Progenitor cell of endocrine pancreas (in vitro differentiated cells): Measurements from ENCODE around the gene MAP3K14. TPM values are rescaled to one million over a fixed set of nuclear protein-coding genes. Genes with fewer than 3 reads are reported as not detected.
A peak's percentile ranks its signal among the peaks of the same experiment; 100 is the strongest.

Experiments used
- DNase-seq: peaks from one replicate; pipeline ENCODE4 v3.0.0; 2021; ENCODE audit warnings: low spot score; ENCODE audit not compliant: unreplicated experiment
- H3K27ac Mint-ChIP-seq: 2 replicates; pipeline ENCODE4 v1.8.0; 2021; ENCODE audit warnings: mild to moderate bottlenecking, moderate library complexity, mixed read lengths
- H3K27me3 Mint-ChIP-seq: 2 replicates; pipeline ENCODE4 v1.8.0; 2021; ENCODE audit warnings: mixed read lengths
- H3K36me3 Mint-ChIP-seq: 2 replicates; pipeline ENCODE4 v1.8.0; 2022; ENCODE audit warnings: mixed read lengths; ENCODE audit not compliant: insufficient read depth
- H3K4me1 Mint-ChIP-seq: 2 replicates; pipeline ENCODE4 v1.8.0; 2021; ENCODE audit warnings: low read depth, mixed read lengths
- H3K4me3 Mint-ChIP-seq: 2 replicates; pipeline ENCODE4 v1.8.0; 2021; ENCODE audit warnings: low read depth, mild to moderate bottlenecking, moderate library complexity, mixed read lengths
- H3K9me3 Mint-ChIP-seq: 2 replicates; pipeline ENCODE4 v1.8.0; 2021; ENCODE audit warnings: low read depth, mixed read lengths
- total RNA-seq: library from RNA; stranded (reverse); gene quantifications from 2 replicates; pipeline ENCODE4 v1.2.1, GENCODE V29; 2021
- TF ChIP-seq, protein P1 (sequence below): fragments of 200-600 bp; sonication (generic); IDR thresholded peaks from one replicate; pipeline ENCODE4 v1.5.0; 2021; ENCODE audit warnings: antibody characterized with exemption, mild to moderate bottlenecking; ENCODE audit not compliant: unreplicated experiment

The MAP3K14 gene
- total RNA-seq, 1 donor from 2014 or later = 7.8 TPM

GRCh38 chr17:45242029-45242414 is 74.8 kb downstream of the MAP3K14 start:
- no peaks in the 10 kb centered on the region for H3K9me3 Mint-ChIP-seq
- no peaks in the 10 kb centered on the region for H3K36me3 Mint-ChIP-seq
- H3K27me3 Mint-ChIP-seq = peaks cover 45% of the 10 kb centered on the region
- TF ChIP-seq, protein P1, sequence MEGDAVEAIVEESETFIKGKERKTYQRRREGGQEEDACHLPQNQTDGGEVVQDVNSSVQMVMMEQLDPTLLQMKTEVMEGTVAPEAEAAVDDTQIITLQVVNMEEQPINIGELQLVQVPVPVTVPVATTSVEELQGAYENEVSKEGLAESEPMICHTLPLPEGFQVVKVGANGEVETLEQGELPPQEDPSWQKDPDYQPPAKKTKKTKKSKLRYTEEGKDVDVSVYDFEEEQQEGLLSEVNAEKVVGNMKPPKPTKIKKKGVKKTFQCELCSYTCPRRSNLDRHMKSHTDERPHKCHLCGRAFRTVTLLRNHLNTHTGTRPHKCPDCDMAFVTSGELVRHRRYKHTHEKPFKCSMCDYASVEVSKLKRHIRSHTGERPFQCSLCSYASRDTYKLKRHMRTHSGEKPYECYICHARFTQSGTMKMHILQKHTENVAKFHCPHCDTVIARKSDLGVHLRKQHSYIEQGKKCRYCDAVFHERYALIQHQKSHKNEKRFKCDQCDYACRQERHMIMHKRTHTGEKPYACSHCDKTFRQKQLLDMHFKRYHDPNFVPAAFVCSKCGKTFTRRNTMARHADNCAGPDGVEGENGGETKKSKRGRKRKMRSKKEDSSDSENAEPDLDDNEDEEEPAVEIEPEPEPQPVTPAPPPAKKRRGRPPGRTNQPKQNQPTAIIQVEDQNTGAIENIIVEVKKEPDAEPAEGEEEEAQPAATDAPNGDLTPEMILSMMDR = no peak
- DNase-seq = no peak
- H3K27ac Mint-ChIP-seq = no peak overlapping the region
- peak overlapping the region; percentile 62 for H3K4me3 Mint-ChIP-seq
- peaks cover 7% of the 10 kb centered on the region for H3K4me1 Mint-ChIP-seq

DNA sequence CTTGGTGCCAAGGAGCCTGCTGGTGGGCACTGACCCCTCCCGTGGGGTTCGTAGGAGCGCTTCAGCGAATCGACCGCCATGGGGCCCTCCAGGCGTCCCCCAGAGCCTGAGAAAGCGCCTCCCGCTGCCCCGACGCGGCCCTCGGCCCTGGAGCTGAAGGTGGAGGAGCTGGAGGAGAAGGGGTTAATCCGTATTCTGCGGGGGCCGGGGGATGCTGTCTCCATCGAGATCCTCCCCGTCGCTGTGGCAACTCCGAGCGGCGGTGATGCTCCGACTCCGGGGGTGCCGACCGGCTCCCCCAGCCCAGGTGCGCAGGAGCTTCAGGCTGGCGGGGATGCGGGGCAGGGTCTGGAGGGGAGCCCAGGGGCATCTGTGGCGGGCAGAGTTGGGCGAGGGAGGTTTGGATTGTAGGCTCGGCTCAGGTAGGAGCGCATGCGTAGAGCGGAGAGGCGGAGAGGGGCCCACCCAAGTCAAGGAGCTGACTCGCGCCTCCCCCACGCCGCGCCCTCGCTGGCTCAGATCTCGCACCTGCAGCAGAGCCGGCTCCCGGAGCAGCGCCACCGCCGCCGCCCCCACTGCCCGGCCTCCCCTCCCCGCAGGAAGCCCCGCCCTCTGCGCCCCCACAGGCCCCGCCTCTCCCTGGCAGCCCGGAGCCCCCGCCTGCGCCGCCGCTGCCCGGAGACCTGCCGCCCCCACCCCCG is 75.3 kb downstream of the MAP3K14 start:
- TF ChIP-seq, protein P1 = no peak
- no peaks in the 10 kb centered on the region for H3K9me3 Mint-ChIP-seq
- H3K4me3 Mint-ChIP-seq = peak overlapping the region; percentile 72
- DNase-seq = peak; percentile 44
- no peak overlapping the region for H3K27ac Mint-ChIP-seq
- no peaks in the 10 kb centered on the region for H3K36me3 Mint-ChIP-seq
- H3K4me1 Mint-ChIP-seq = peaks cover 6% of the 10 kb centered on the region
- peaks cover 46% of the 10 kb centered on the region for H3K27me3 Mint-ChIP-seq

DNA sequence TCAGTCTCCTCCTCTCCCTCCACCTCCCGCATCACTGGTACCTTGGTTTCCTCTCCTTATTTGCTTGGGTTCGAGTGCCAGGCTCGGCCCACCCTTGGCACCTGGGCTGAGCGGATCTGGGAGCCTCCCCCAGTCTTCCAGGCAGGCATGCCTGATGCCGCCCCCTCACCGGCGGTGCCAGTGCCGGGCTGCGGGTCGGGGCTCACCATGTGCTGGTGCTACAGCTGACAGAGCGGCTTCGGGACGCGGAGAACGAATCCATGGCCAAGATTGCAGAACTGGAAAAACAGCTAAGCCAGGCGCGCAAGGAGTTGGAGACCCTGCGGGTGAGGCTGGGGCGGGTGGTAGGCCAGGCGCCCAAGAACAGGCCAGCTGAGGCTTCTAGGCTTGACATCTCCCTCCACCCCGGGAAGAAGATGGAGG is 75.9 kb downstream of the MAP3K14 start:
- TF ChIP-seq, protein P1 = no peak
- Mint-ChIP-seq H3K36me3 (no peaks in the 10 kb centered on the region), H3K27ac (no peak overlapping the region), H3K9me3 (no peaks in the 10 kb centered on the region), H3K27me3 (peaks cover 46% of the 10 kb centered on the region), H3K4me1 (peaks cover 4% of the 10 kb centered on the region), H3K4me3 (peak overlapping the region; percentile 72)
- no peak for DNase-seq

DNA sequence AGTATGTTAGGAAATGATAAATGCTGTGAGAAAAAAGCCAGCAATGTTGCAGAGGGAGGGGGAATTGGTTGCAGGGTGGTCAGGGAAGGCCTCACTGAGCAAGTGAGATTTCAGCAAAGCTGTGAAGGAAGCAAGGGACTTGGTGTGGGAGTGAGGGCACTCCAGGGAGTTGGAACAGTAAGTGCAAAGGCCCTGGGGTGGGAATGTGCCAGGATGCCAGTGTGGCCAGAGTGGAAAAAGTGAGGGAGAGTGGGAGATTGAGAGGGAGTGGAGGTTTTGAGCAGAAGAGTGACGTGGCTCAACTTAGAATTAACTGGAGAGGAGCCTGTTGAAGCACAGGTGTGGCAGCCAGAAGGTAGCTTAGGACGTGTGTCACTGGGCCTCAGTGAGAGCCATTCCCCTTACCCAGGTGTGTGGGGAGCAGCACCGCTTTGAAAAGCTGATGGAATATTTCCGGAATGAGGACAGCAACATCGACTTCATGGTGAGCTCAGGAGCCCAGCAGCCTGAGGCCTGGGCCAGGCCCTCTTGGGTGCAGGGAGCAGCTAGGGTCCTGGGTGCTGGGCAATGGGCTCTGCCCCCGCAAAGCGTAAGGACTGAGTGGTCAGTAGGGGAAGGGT is 78.6 kb downstream of the MAP3K14 start:
- Mint-ChIP-seq H3K4me3 (peak overlapping the region; percentile 10), H3K4me1 (peaks cover 4% of the 10 kb centered on the region), H3K27ac (no peak overlapping the region), H3K27me3 (peaks cover 64% of the 10 kb centered on the region), H3K36me3 (no peaks in the 10 kb centered on the region), H3K9me3 (no peaks in the 10 kb centered on the region)
- DNase-seq = no peak
- TF ChIP-seq, protein P1 = no peak

DNA sequence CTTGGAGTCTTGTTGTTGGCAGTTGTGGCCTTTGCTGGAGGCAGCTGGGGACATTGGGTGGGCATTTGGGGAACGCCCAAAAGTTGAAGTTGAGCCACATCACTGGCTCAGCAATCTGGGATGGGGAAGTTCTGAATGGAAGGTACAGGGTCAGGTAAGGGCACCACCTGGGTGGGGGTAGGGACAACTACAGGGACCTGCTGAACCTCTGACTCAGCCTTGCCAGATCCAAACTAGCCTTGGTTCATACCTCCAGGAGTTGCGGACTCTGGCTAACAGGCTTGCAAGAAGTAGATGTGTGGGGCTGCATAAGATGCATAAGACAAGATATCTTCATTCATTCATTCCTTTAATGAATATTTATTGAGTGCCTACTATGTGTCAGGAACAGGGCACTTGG is 79.1 kb downstream of the MAP3K14 start:
- DNase-seq = no peak
- Mint-ChIP-seq H3K9me3 (no peaks in the 10 kb centered on the region), H3K36me3 (no peaks in the 10 kb centered on the region), H3K27ac (no peak overlapping the region), H3K4me1 (peaks cover 4% of the 10 kb centered on the region), H3K4me3 (no peak overlapping the region), H3K27me3 (peaks cover 63% of the 10 kb centered on the region)
- TF ChIP-seq, protein P1 = no peak
